Globus pallidus (tissue), 1 donor: ENCODE measurements around the gene FGF19.

Experiments
- DNase-seq: peaks from one replicate; pipeline ENCODE4 v3.0.0-alpha.2; 2015; ENCODE audit warnings: low spot score

Gene FGF19

DNA sequence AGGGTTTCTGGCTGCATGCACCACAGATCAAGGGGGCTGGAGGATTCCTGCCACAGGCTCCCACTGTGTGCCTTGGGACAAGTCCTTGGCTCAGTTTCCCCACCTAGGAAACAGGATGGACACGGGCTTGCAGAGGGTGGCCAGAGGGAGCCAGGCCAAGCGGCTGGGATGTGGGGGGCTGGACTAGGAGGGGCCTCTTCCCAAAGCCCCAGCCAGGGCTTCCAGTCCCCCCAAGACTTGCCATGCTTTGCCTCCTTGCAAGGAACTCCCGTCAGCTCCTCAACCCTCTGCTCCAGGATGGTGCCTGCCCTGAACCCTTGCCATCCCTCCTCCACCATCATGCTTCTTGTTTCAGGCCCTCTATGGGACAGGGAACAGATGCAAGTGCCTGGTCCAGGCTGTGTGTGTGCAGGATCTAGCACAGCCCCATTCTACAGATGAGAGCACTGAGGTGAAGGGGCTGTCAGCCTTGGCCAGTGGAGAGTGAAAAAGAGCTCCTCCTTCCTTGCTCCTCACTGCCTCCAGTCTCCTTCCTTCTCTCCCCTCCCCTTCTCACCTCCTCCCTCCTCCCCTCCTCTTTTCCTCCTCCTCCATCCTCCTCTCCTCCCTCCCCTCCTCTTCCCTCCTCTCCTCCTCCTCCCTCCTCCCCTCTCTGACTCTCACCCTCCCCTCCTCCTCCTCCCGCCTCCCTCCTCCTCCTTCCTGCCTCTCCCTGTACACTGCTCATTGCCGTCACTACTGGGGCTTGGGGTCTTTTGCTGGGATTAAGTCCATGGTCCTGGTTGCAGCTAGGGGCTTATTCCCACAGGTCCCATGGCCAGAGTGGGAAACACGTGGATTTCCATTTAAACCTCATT lies 13.3 kb upstream of the FGF19 start:
- DNase-seq, result no peak

DNA sequence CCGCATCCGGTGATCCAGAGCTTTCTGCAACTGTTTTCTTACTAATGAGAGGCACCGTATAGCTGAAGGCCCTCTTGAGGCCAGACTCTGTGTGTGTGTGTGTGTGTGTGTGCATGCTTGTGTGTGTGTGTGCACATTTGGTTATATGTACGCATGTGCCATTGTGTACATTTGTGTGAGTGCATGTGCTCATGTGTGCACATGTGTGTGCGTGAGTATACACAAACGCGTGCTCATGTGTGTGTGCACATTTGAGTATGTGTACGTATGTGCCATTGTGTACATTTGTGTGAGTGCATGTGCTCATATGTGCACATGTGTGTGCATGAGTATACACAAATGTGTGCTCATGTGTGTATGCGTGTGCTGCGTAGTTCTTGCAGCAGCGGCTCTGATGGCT lies 12.3 kb upstream of the FGF19 start:
- DNase-seq, result no peak

DNA sequence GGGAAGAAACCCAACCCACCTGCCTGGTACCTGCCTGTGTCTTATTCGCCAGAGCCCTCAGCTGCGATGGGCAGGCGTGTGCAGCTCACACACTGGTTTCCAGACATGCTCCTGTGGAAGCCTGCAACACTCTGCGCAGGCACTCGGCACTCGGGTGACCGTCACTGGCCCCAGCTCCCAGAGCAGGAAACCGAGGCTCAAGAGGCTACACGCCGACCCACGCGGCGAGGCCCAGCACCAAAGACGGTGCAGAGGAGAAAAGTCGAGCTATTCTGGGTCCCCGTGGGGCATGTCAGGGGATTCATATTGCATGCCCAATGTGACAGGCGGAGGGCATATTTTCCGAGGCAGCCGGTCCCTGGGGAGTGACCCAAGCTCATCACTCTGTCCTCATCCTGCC lies 11.6 kb upstream of the FGF19 start:
- DNase-seq, result no peak

DNA sequence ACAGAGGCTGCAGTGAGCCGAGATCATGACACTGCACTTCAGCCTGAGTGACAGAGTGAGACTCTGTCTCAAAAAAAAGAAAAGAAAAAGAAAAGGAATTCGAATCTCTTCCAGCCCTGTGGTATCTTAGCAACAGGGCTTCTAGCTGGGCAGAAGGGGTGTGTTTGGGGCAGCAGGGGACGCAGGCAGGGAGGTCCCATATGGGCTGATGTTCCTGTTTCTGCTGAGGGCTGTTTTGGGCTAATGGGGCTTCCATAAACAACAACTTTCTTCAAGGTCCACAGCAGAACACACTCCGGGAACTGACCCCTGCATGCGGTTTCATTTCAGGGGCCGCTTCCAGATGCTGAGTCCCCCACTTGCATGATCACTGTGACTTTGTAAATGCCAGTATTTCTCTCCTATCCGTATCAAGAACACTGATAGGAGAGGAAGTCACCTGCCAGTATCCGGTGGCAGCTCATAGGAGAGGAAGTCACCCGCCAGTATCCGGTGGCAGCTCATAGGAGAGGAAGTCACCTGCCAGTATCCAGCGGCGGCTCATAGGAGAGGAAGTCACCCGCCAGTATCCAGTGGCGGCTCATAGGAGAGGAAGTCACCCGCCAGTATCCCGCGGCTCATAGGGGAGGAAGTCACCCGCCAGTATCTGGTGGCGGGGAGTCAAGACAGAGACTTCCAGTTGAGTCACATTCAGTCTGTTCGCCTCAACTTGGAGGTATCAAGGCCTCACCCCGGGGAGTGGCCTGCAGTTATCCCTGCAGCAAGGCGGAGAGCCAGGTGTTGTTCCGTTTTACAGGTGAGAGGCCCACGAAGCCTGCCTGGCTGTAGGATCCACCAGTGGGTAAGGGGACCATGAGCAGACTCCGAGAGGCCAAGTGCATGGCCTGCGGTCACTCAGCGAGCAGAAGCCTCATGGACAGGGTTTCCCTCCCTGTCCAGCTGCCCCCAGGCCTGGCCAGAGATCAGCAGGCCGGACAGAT lies 8.3 kb upstream of the FGF19 start:
- no peak for DNase-seq

GRCh38 chr11:69708736-69709401 lies 5.0 kb upstream of the FGF19 start:
- DNase-seq, result no peak

DNA sequence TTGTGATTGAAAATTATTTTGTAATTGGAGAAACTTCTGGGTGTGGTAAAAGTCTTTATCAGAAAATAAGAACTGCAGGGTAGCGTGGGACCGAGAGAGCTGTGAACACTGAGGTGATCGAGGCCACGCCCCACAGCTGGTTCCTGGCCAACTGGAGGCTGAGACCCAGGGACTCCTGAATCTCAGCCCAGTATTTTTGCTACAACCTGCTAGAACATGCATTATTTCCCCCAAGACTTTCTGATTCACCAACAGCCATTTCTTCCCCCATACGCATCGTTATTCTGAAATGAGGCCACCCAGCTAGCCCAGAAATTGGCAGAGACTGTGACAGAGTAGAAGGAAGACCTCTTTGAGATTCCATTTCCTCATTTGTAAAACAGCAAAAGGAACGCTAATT lies 3.4 kb upstream of the FGF19 start:
- DNase-seq, result no peak

DNA sequence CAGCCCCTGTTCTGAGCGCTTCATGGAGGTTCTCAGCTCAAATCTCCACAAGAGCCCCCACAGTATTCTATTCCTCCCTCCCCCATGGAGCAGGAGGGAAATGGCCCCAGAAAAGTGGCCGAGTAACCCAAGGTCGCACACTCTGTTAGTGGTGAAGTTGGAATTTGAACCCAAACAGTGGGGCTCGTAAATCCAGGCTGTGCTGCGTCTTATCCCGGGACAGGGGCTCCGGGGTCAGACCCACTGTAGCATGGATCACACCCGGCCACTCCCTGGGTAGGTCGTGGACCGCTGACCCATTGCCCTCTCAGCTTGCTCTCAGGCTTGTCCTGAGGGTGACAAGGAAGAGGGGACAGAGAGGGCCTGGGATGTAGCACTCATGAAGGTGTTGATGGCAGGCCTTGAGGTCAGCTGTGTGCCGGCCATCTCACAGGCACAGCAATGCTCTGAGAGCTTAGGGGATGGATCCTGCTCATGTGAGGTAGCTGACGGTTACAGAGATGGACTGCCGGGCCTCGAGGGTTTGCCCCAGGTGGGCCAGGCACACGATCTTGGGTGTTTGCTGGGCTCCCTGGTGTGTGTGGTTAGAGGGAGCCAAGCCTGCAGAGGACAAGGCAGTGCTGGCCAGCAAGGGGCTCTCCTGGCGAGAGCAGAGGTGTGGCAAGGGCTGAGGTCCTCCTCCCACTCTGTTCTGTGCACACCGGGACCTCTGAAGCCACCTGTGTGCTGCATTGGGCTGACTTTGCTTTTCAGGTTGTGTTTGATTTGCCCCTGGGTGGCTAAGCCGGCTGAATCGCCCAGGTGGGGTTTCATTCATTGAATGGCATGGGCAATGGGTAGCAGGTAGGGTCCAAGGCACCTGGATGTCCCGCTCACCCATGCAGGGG lies 2.3 kb upstream of the FGF19 start:
- DNase-seq, result no peak

GRCh38 chr11:69705351-69705811 lies 1.6 kb upstream of the FGF19 start:
- DNase-seq, result no peak

DNA sequence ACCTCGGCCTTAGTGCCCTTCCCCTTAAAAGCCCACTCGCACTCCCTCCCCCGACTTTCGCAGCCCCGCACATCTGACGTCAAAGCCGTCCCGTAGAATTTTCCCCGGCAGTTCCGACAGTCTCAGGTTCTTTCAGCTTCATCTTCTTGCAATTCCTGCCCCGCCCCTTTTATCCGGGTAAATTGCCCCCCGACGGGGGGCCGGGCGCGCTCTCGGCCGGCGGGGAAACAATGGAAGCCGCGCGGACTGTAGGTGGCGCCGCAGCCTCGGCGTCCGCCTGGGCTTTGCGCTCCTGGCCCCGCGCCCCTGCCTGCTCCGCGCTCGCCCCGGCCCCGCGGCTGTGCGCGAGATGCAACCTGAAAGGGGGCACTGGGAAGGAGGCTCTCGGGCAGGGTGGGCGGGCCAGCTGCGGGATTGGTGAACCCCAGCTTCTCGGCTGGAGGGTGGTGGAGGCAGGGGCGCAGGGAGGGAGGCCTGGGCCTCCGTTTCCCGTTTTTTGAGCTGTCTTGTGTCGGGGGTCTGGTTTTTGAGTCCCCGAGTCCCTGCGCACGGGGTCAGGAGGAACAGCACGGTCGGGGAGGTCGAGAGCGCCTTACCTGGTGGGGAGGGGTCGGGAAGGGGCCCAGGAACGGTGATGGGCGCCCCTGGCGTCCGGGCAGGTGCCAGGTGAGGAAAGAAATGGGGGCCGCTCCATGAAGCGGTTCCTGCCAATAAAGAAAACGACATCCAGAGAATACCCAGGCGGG lies 859 bp upstream of the FGF19 start:
- no peak for DNase-seq

GRCh38 chr11:69703453-69703767 lies 412 bp downstream of the FGF19 start:
- DNase-seq, result no peak

DNA sequence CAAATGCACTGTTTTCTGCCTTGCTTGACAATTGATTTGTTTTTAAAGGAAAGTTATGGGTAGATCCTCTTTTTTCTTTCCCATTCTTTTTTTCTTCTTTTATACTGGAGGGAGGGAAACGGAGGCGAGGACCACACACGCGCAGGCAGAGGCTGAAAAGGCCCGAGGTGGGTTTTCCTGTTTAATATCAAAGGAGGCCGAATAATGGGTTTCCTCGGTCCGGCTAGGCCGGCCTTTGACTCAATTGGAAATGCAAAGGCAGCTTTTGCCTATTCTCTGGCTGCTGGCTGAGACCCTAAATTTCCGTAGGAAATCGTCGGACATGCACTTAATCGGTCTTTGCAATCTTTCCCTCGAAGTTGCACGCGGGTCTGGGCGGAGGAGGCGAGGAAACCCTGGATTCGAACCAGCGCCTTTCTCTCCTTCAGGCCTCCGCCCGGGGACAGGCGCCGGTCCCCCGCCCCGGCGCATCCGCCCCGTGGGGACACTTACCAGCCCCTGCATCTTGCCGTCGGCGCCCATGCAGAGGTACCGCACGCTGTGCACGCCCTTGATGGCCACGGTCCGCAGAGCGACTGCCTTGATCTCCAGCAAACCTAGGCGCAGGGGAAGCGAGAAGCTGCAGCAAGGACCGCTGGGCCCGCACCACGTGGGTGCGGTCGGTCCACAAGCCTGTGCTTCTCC lies 911 bp downstream of the FGF19 start:
- DNase-seq, result no peak

- no peak for DNase-seq
Measured at GRCh38 chr11:69702239-69702691, 1.6 kb downstream of the FGF19 start.

GRCh38 chr11:69700278-69701140 lies 3.3 kb downstream of the FGF19 start:
- DNase-seq, result peak; percentile 40

DNA sequence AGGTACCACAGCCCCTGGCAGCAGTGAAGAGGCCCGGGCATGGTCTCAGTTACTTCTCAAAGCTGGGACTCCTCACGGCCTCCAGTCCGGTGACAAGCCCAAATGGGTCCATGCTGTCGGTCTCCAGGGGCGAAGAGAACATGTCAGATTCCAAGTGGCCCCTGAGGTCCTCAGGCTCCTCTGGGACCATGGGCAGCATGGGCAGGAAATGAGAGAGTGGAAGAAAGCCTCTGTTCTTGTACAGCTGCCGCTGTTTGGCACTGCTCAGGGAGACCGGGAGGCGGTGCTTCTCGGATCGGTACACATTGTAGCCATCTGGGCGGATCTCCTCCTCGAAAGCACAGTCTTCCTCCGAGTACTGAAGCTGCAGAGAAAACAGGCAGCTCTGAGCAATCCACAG lies 4.6 kb downstream of the FGF19 start:
- DNase-seq, result no peak

GRCh38 chr11:69698362-69698761 lies 5.5 kb downstream of the FGF19 start:
- no peak for DNase-seq

DNA sequence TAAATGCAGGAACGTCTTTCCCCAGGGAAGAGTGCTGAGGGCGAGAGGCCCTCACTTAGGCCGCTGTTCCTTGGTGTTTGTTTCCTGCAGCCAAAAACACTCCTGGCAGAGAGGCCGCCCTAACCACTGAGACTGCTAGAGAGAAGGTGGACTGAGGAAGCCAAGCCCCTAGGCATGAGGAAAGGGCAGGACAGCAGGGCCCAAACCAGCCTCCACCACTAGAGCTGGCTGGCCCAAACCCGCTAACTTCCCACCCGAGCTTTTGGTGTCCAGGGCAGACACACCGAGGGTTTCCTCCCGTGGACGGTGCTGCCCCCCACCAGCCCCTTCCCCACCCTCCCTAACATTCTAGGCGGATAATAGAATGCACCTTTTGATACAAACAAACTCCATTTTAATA lies 6.0 kb downstream of the FGF19 start:
- no peak for DNase-seq

- no peak for DNase-seq
Measured at GRCh38 chr11:69697469-69697843, 6.4 kb downstream of the FGF19 start.

- no peak for DNase-seq
Measured at GRCh38 chr11:69696749-69697468, 6.9 kb downstream of the FGF19 start.
